GM12878 (cell line): ENCODE measurements around the gene USP38. TPM values are rescaled to one million over a fixed set of nuclear protein-coding genes. Genes with fewer than 3 reads are reported as not detected.

ENCODE experiments used
- ATAC-seq: fragments of 200-7000 bp; cut with Tn5 transposase; 3 replicates; pipeline ENCODE4 v1.9.1; 2020; ENCODE audit warnings: mild to moderate bottlenecking, moderate library complexity
- BruUV-seq: library from RNA; stranded (reverse); fragments of 400-500 nt; replicated peaks from 2 replicates; lab custom pipeline; 2021; lab: Mats Ljungman, UMichigan
- CTCF ChIA-PET: fragments of 300-600 bp; sonication (Branson Sonifier 250); formaldehyde crosslinking; extraction: SDS; loops from one replicate; lab custom pipeline; 2021; ENCODE audit warnings: inconsistent platforms; lab: Yijun Ruan, JAX
- POLR2A ChIA-PET: fragments of 350-600 bp; formaldehyde crosslinking; extraction: SDS; loops from one replicate; lab custom pipeline; 2021; ENCODE audit warnings: inconsistent platforms; lab: Charles Lee
- RAD21 ChIA-PET: fragments of 300-600 bp; sonication (Branson Sonifier 250); formaldehyde crosslinking; loops from one replicate; lab custom pipeline; 2023; ENCODE audit warnings: antibody characterized with exemption; ENCODE audit not compliant: unreplicated experiment; lab: Charles Lee
- SMC1A ChIA-PET: fragments of 300-600 bp; sonication (Branson Sonifier 250); formaldehyde crosslinking; loops from one replicate; lab custom pipeline; 2023; ENCODE audit not compliant: unreplicated experiment, uncharacterized antibody; lab: Charles Lee
- DNase-seq: peaks from one replicate; pipeline ENCODE4 v3.0.0-alpha.2; 2011; ENCODE audit warnings: low read depth, low spot score
- FAIRE-seq: peaks from 3 replicates; lab custom pipeline; 2011; peaks lifted over from hg19 to GRCh38; lab: Jason Lieb, UNC
- H2AFZ ChIP-seq: 2 replicates; pipeline ENCODE4 v1.6.0; 2011; ENCODE audit warnings: low read depth, low read length, control low read depth; ENCODE audit not compliant: control insufficient read depth
- H3K27ac ChIP-seq: 2 replicates; pipeline ENCODE4 v1.5.1; 2011; ENCODE audit warnings: control low read depth; ENCODE audit not compliant: control insufficient read depth, insufficient read depth
- H3K27me3 ChIP-seq, 2 experiments: replicated peaks in 1 of 2; 2 replicates each; pipeline versions ENCODE4 v1.6.0 to v1.6.1; 2011; ENCODE audit warnings: low read length in 1 of 2; ENCODE audit not compliant: control insufficient read depth in 2 of 2, insufficient read depth in 2 of 2
- H3K36me3 ChIP-seq, 2 experiments: 2 replicates each; pipeline ENCODE4 v1.5.1; 2011; ENCODE audit warnings: low read length in 1 of 2; ENCODE audit not compliant: control insufficient read depth in 2 of 2, insufficient read depth in 2 of 2
- H3K4me1 ChIP-seq: 2 replicates; pipeline ENCODE4 v1.6.1; 2011; ENCODE audit warnings: mild to moderate bottlenecking, low read length, moderate library complexity, mixed read lengths; ENCODE audit not compliant: control insufficient read depth, insufficient read depth
- H3K4me2 ChIP-seq: 2 replicates; pipeline ENCODE4 v1.6.0; 2011; ENCODE audit warnings: control low read depth; ENCODE audit not compliant: control insufficient read depth, insufficient read depth
- H3K4me3 ChIP-seq: fragments of 200-600 bp; sonication (generic); 2 replicates; pipeline ENCODE4 v1.5.1; 2016
- H3K79me2 ChIP-seq: 2 replicates; pipeline ENCODE4 v1.6.0; 2011; ENCODE audit warnings: low read length; ENCODE audit not compliant: control insufficient read depth, insufficient read depth
- H3K9ac ChIP-seq: 2 replicates; pipeline ENCODE4 v1.8.0; 2011; ENCODE audit warnings: low read length, control low read depth, mixed read lengths; ENCODE audit not compliant: control insufficient read depth, insufficient read depth
- H3K9me3 ChIP-seq: replicated peaks from 3 replicates; pipeline ENCODE4 v1.5.1; 2011; ENCODE audit warnings: mild to moderate bottlenecking, low read length; ENCODE audit not compliant: control insufficient read depth, insufficient read depth
- H4K20me1 ChIP-seq: 2 replicates; pipeline ENCODE4 v1.6.0; 2011; ENCODE audit not compliant: control insufficient read depth, insufficient read depth
- HDAC6 ChIP-seq: fragments of 200-600 bp; sonication (generic); IDR thresholded peaks from one replicate; pipeline ENCODE4 v1.8.0; 2017; ENCODE audit warnings: antibody characterized with exemption; ENCODE audit not compliant: unreplicated experiment
- IKZF1 ChIP-seq: fragments of 450-650 bp; conservative IDR thresholded peaks from 2 replicates; pipeline ENCODE4 v1.6.1; 2017; ENCODE audit warnings: antibody characterized with exemption, mild to moderate bottlenecking
- IRF4 ChIP-seq: IDR thresholded peaks from 2 replicates; pipeline ENCODE4 v1.6.1; 2011; ENCODE audit warnings: low read depth, low read length
- NR2F1 ChIP-seq: fragments of 450-650 bp; conservative IDR thresholded peaks from 2 replicates; pipeline ENCODE4 v1.6.1; 2017; ENCODE audit warnings: mild to moderate bottlenecking
- PML ChIP-seq: IDR thresholded peaks from 2 replicates; pipeline ENCODE4 v1.6.1; 2012; ENCODE audit warnings: low read length, inconsistent platforms
- RAD51 ChIP-seq: fragments of 450-650 bp; IDR thresholded peaks from 2 replicates; pipeline ENCODE4 v1.6.1; 2016; ENCODE audit warnings: moderate library complexity, mild to moderate bottlenecking, inconsistent platforms
- SREBF1 ChIP-seq: IDR thresholded peaks from 2 replicates; pipeline ENCODE4 v1.6.1; 2012; ENCODE audit warnings: mild to moderate bottlenecking, low read length
- SRF ChIP-seq, 2 experiments: IDR thresholded peaks; 2 replicates each; pipeline ENCODE4 v1.6.1; 2011; ENCODE audit warnings: low read depth in 2 of 2, low read length in 2 of 2, mild to moderate bottlenecking in 1 of 2, moderate library complexity in 1 of 2
- ZZZ3 ChIP-seq: IDR thresholded peaks from 2 replicates; pipeline ENCODE4 v1.6.1; 2011; ENCODE audit warnings: low read depth; ENCODE audit not compliant: control insufficient read depth, insufficient read length
- WGBS: methylation state at CpG from one replicate; pipeline ENCODE4 v1.1.6; 2016; ENCODE audit warnings: low lambda C conversion rate; ENCODE audit not compliant: insufficient replicate concordance, insufficient coverage; ENCODE audit errors: missing lambda C conversion rate; 5-methylcytosine and 5-hydroxymethylcytosine counted together
- in situ Hi-C: fragments of 300-500 bp; cut with MboI; formaldehyde crosslinking; loops from 9 replicates; pipeline ENCODE4 v1.14.3; 2018; ENCODE audit warnings: mixed read lengths
- intact Hi-C: fragments of 100-400 bp; cut with micrococcal nuclease; formaldehyde crosslinking; loops from one replicate; pipeline ENCODE4 v1.14.2; 2022; ENCODE audit not compliant: unreplicated experiment
- polyA plus RNA-seq, 11 experiments: library from polyadenylated mRNA; depleted of rRNA in 4 of 11; unstranded in 6 of 11; stranded (reverse) in 5 of 11; fragments of >200 nt; fragmentation: Nextera tagmentation in 4 of 11; fragmentation: Illumina TruSeq in 1 of 11; extraction: Ambion mirVana in 4 of 11; extraction: Trizol in 1 of 11; gene quantifications; 1 replicate in 1 of 11; 2 replicates in 10 of 11; pipeline versions ENCODE4 v1.2.1 to v1.2.3, GENCODE V29; 2011 to 2016; ENCODE audit warnings: inconsistent platforms in 2 of 11, missing spikeins in 2 of 11, low read depth in 1 of 11
- total RNA-seq, 4 experiments: library from RNA; depleted of rRNA in 3 of 4; stranded (reverse); fragments of >200 nt in 3 of 4; fragmentation: Illumina TruSeq in 1 of 4; extraction: Trizol in 1 of 4; gene quantifications; 2 replicates each; pipeline versions ENCODE4 v1.2.1 to v1.2.3, GENCODE V29; 2013 to 2021
- TF ChIP-seq, protein P1 (sequence below): fragments of 450-650 bp; conservative IDR thresholded peaks from 2 replicates; pipeline ENCODE4 v1.6.1; 2017; ENCODE audit warnings: mild to moderate bottlenecking, moderate library complexity

Gene USP38
- total and polyA plus RNA-seq, 10 of the 15 experiments (the other 5 are each of a cell fraction or from before 2014, with no cell fraction given), result 4.4 to 19.0 (median 14.7) TPM

DNA sequence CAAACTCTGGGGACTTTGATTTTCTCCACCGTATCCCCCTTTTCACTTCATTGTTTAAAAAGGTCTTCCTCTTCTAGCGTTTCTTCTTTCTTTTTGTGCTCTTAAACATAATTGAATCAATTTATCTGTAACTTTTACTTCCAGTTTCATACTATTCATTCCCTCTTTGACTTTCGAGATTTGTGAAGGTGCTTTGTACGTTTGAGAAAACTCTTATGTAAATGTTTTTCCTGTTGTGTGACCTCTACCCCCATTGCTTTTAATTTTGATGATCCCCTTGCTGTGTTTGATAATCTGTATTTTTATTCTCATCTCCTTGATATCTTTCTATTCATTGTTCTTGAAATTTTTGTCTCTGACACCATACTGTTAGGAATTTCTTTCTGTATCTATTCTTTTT lies 4.8 kb downstream of the USP38 start:
- H2AFZ ChIP-seq, result no peak overlapping the region
- H3K27me3 ChIP-seq, result no peaks in the 10 kb centered on the region
- ChIA-PET SMC1A (interaction anchor here (0.9 to 1.9 kb wide), 5 partner anchors 8 to 213 kb away, joined by 3 to 6 read pairs (median 4); no protein-coding TSS in a partner anchor), CTCF (interaction anchor here (1.9 kb wide), 1 partner anchor 187 kb away, joined by 6 read pairs; no protein-coding TSS in a partner anchor), RAD21 (interaction anchor here (1.3 kb wide), 1 partner anchor 195 kb away, joined by 4 read pairs; no protein-coding TSS in a partner anchor), POLR2A (no interaction called here)
- FAIRE-seq (peak; percentile 18), ATAC-seq (no peak), DNase-seq (no peak)
- H3K9me3 ChIP-seq, result no peaks in the 10 kb centered on the region
- H3K27ac ChIP-seq, result peak overlapping the region; percentile 16
- in situ Hi-C loops (no loop called here), intact Hi-C loops (loop anchor here (2.0 to 5.0 kb wide), 6 partner anchors 148 to 1557 kb away; partner anchors contain the start of genes GAB1 and SMARCA5)
- TF ChIP-seq NR2F1 (peak; percentile 54; the same call in 1 of the 2 replicates), SRF (IDR thresholded peaks at IDR 0.05; ENCODE audit: low read depth in 2 of 2, low read length in 2 of 2) (no peak), PML (no peak)
- peaks cover 81% of the 10 kb centered on the region for H3K79me2 ChIP-seq
- no TSS peak for BruUV-seq
- 0 out of 2 replicates have a peak, but pooled peaks cover 6% of the 10 kb centered on the region for H3K4me1 ChIP-seq
- no peaks in the 10 kb centered on the region for H4K20me1 ChIP-seq
- H3K4me2 ChIP-seq, result peak overlapping the region; percentile 47
- H3K36me3 ChIP-seq, result peaks cover 2 to 7% of the 10 kb centered on the region in 2 experiments
- 4% methylated on average over 4 of the region's 4 CpGs for WGBS
- peak overlapping the region; percentile 39 for H3K4me3 ChIP-seq
- H3K9ac ChIP-seq, result no peak overlapping the region

DNA sequence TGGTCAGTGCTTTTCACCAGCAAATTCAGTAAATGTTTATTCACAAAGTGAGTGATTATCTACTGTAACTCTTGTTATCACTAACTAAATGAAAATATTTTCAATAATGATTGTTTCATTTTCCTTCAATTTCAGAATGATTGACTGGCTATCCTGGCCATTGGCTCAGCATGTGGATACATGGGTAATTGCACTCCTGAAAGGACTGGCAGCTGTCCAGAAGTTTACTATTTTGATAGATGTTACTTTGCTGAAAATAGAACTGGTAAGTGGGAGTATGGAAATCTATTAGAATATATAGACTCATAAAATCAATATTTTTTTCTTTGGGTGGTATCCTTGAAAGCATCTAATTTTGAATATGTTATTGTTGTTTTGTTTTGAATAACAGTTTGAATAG lies 10.9 kb downstream of the USP38 start:
- in situ Hi-C loops, result no loop called here
- BruUV-seq, result no TSS peak
- RAD21 ChIA-PET, result no interaction called here

More for the DNA sequence above, 10.9 kb downstream of the USP38 start:
- Histone ChIP-seq H2AFZ (no peak overlapping the region), H3K4me3 (no peak overlapping the region), H3K79me2 (peaks cover 22% of the 10 kb centered on the region), H3K27ac (no peak overlapping the region), H3K36me3 (peaks cover 5 to 28% of the 10 kb centered on the region in 2 experiments), H3K4me1 (no peaks in the 10 kb centered on the region), H3K4me2 (no peak overlapping the region), H3K27me3 (no peaks in the 10 kb centered on the region), H3K9me3 (no peaks in the 10 kb centered on the region; the same call in 2 of the 3 replicates), H3K9ac (no peak overlapping the region), H4K20me1 (no peaks in the 10 kb centered on the region)
- FAIRE-seq (no peak), DNase-seq (no peak), ATAC-seq (no peak)
- SMC1A ChIA-PET, result no interaction called here
- TF ChIP-seq IRF4 (no peak), IKZF1 (no peak), RAD51 (no peak), ZZZ3 (no peak), SREBF1 (no peak), HDAC6 (no peak)
- TF ChIP-seq, protein P1, sequence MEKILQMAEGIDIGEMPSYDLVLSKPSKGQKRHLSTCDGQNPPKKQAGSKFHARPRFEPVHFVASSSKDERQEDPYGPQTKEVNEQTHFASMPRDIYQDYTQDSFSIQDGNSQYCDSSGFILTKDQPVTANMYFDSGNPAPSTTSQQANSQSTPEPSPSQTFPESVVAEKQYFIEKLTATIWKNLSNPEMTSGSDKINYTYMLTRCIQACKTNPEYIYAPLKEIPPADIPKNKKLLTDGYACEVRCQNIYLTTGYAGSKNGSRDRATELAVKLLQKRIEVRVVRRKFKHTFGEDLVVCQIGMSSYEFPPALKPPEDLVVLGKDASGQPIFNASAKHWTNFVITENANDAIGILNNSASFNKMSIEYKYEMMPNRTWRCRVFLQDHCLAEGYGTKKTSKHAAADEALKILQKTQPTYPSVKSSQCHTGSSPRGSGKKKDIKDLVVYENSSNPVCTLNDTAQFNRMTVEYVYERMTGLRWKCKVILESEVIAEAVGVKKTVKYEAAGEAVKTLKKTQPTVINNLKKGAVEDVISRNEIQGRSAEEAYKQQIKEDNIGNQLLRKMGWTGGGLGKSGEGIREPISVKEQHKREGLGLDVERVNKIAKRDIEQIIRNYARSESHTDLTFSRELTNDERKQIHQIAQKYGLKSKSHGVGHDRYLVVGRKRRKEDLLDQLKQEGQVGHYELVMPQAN, result no peak
- POLR2A ChIA-PET, result no interaction called here
- intact Hi-C loops, result no loop called here
- CTCF ChIA-PET, result no interaction called here
